Skeletal muscle satellite cell (primary cell): Measurements from ENCODE around the gene CFAP54.
A peak's percentile ranks its signal among the peaks of the same experiment; 100 is the strongest.

Experiments used
- H3K27me3 ChIP-seq: 2 replicates; pipeline ENCODE4 v1.7.0; 2013; ENCODE audit warnings: low read length; ENCODE audit not compliant: control insufficient read depth, insufficient read depth
- H3K36me3 ChIP-seq: 2 replicates; pipeline ENCODE4 v1.7.0; 2013; ENCODE audit warnings: mild to moderate bottlenecking, control low read depth, low read length; ENCODE audit not compliant: insufficient read depth
- H3K4me1 ChIP-seq: 2 replicates; pipeline ENCODE4 v1.7.0; 2013; ENCODE audit warnings: low read length; ENCODE audit not compliant: control insufficient read depth, insufficient read depth
- H3K4me2 ChIP-seq: 2 replicates; pipeline ENCODE4 v1.7.0; 2013; ENCODE audit warnings: mild to moderate bottlenecking, low read length
- H3K4me3 ChIP-seq: 2 replicates; pipeline ENCODE4 v1.7.0; 2013; ENCODE audit warnings: low read length
- H3K9ac ChIP-seq: 2 replicates; pipeline ENCODE4 v1.7.0; 2013; ENCODE audit warnings: mild to moderate bottlenecking, low read depth, low read length, moderate library complexity
- H3K9me3 ChIP-seq: replicated peaks from 2 replicates; pipeline ENCODE4 v1.7.0; 2013; ENCODE audit warnings: mild to moderate bottlenecking, control low read depth, low read length

The CFAP54 gene

DNA sequence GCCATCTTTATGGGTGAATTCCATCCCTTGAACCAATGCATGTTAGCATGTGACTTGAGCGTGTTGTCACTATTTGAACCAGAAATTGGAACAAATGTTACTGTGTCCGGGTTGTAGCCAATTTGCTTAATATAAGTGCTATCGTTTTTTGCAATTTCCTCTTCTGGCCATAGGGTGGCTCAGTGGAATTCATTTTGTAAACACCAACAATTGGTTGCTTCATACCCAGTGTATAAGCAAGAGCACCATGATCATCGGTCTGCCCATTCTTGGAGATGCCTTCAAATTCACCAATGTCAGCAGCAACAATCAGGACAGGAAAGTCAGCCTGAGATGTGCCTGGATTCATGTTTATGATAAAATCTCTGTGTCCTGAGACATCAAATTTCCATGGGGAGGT lies 412.7 kb downstream of the CFAP54 start:
- Histone ChIP-seq H3K4me2 (no peak overlapping the region), H3K4me1 (no peaks in the 10 kb centered on the region), H3K27me3 (no peaks in the 10 kb centered on the region), H3K9me3 (no peaks in the 10 kb centered on the region), H3K9ac (no peak overlapping the region), H3K4me3 (no peak overlapping the region), H3K36me3 (no peaks in the 10 kb centered on the region)

DNA sequence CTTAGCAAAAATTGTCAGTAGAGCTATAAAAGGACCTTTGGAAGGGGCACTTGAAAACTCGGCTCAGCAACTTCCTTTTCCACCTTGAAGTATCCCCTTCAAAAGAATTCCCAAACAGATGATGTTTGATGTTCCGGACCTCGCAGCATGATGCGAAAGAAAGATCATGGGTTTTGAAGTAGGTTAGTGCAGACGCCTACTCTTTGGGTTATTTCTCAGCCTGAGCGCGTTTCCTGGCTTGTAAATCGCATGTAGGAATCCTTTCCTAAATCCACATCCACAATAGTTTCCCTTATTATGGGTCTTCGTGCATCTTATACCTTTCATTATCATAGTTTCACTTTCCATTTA lies 417.1 kb downstream of the CFAP54 start:
- Histone ChIP-seq H3K9ac (peak overlapping the region; percentile 86), H3K4me1 (peaks cover 12% of the 10 kb centered on the region), H3K4me2 (peak overlapping the region; percentile 89), H3K4me3 (peak overlapping the region; percentile 86), H3K9me3 (no peaks in the 10 kb centered on the region), H3K27me3 (no peaks in the 10 kb centered on the region), H3K36me3 (no peaks in the 10 kb centered on the region)

DNA sequence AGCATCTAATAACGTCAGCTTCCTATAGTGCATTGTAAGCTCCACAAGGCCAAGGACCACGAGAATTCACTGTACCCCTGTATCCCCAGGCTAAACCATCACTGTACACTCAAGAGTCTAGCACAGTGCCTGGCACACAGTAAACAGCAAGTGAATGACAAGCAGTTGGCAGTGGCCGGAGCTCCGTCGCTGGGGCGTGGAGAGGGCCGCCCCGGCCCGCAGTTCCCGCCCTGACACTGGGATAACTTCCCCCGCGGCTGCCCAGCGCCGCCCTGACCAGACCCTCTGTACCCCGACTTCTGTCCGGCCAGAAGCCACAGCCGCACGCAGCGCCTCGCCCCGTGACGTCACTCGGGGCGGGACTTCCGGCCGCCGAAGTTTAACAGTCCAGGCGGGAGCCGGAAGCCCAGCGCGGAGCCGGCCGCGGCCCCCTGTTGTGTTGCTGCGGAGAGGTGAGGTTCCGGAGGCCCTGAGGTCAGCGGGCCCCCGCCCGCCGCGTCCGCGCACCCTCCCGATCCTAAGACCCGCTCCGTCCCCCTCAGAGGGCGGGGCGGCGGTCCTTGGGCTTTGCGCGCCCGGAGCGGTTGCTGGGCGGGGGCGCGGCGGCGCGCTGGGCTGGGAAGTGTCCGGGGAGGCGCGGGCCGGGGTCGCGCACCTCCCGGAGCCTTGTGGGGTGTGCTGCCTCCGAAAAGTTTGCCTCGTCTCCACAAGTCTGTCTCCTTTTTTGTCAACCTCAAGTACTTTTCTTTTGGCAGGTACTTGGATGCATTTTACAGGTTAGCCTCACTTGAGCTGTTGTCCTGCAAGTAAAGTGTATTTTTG lies 417.7 kb downstream of the CFAP54 start, which contains the start of gene NEDD1:
TSS of gene NEDD1 (plus strand) at position 409 of the 822 bp plus-strand sequence. CDS start 2,503 bp downstream, outside the sequence.
- H3K9me3 ChIP-seq: no peaks in the 10 kb centered on the region
- peak within 1 kb of the TSS; percentile 86 for H3K9ac ChIP-seq
- no peaks in the 10 kb centered on the region for H3K36me3 ChIP-seq
- peak within 1 kb of the TSS; percentile 86 for H3K4me3 ChIP-seq
- peak within 1 kb of the TSS; percentile 89 for H3K4me2 ChIP-seq
- H3K4me1 ChIP-seq: peaks cover 12% of the 10 kb centered on the region
- H3K27me3 ChIP-seq: no peaks in the 10 kb centered on the region

DNA sequence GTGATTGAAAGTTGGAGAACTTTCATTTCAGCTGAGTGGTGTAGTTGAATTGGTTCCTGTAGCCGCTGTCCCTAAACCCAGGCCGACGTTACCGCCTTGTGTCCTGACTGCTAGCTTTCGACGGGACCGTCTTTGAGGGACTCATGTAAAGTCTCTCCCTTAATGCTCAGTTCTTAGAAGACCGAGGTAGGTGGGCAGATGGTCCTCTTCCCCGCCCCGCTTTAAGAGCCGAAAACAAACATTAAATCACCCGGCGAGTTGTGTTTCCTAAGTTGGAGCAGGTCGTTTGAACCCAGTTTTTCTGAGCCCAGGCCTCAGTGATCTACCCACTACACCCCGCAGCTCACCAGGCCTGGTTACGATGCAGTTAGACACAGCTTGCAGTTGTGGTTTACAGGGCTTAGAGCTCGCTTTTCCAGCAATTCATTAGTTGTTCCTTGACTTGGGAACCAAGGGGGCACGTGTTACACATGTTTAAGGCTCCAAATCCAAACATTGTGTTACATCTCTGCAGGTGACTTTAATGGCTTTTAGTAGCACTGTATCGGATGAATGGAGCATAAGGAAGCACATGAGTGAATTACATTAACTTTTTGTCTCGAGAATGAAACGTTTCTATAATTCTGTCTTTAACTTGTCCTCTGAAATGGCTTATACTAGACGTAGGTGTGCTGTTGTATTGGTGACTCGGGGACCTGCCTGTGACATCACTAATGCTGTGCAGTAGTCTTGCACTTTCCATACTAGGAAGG lies 418.5 kb downstream of the CFAP54 start:
- Histone ChIP-seq H3K4me3 (peak overlapping the region; percentile 86), H3K27me3 (no peaks in the 10 kb centered on the region), H3K4me1 (peaks cover 12% of the 10 kb centered on the region), H3K9me3 (no peaks in the 10 kb centered on the region), H3K4me2 (peak overlapping the region; percentile 89), H3K36me3 (no peaks in the 10 kb centered on the region), H3K9ac (peak overlapping the region; percentile 86)

DNA sequence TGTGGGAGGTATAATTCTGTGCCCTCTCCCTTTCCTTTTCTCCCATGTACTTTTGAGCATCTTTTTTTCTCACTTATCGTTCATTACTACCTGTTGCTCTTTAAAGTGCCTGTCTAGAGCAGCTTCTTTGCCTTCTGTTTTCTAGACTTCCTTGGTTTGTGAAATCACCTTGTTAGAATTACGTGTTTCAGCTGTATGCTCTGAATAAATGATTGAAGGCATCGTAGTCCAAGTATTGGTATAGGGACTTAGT lies 419.0 kb downstream of the CFAP54 start:
- Histone ChIP-seq H3K4me1 (peaks cover 12% of the 10 kb centered on the region), H3K36me3 (no peaks in the 10 kb centered on the region), H3K9me3 (no peaks in the 10 kb centered on the region), H3K9ac (peak overlapping the region; percentile 86), H3K4me3 (peak overlapping the region; percentile 86), H3K4me2 (peak overlapping the region; percentile 89), H3K27me3 (no peaks in the 10 kb centered on the region)

DNA sequence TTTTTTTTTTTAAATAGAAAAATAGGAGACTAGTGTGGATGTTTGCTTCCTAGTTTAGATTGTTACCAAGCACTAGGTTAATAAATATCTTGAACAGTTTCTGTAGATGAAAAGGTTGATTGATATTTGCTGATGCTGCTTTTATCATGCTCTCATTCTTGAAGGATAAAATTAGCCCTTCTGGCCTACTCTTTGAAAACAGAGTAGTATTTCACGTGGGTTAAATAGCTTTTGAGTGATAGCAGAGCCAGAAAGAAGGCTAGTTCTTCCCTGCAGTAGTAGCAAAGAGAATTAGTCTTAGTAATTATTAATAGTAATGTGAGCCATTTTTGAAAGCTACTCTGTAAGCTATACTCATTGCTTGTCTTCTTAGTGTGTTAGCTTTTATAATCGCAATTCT lies 422.9 kb downstream of the CFAP54 start:
- H3K4me3 ChIP-seq: no peak overlapping the region
- H3K9ac ChIP-seq: no peak overlapping the region
- H3K4me1 ChIP-seq: peaks cover 12% of the 10 kb centered on the region
- H3K27me3 ChIP-seq: no peaks in the 10 kb centered on the region
- no peaks in the 10 kb centered on the region for H3K9me3 ChIP-seq
- peaks cover 2% of the 10 kb centered on the region for H3K36me3 ChIP-seq
- H3K4me2 ChIP-seq: no peak overlapping the region

DNA sequence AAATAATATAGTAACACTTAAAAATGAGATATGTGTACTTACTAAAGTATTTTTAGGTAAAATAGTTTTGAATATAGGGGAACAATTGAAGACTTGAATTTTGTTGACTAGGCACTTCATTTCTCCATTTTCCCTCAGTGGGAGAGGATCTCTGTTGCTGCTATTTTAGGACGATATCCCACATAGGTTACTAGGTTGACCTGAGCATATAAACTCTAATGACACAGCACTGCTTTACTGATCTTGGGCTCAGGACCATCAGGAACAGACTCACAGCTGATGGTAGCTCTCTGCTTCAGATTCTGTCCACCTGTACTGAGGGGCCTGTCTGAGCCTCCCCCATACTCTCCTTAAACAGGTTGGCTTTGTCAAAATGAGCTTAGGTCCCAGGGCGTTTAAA lies 423.6 kb downstream of the CFAP54 start:
- Histone ChIP-seq H3K4me1 (peaks cover 12% of the 10 kb centered on the region), H3K4me3 (no peak overlapping the region), H3K36me3 (peaks cover 2% of the 10 kb centered on the region), H3K9ac (no peak overlapping the region), H3K4me2 (no peak overlapping the region), H3K27me3 (no peaks in the 10 kb centered on the region), H3K9me3 (no peaks in the 10 kb centered on the region)

DNA sequence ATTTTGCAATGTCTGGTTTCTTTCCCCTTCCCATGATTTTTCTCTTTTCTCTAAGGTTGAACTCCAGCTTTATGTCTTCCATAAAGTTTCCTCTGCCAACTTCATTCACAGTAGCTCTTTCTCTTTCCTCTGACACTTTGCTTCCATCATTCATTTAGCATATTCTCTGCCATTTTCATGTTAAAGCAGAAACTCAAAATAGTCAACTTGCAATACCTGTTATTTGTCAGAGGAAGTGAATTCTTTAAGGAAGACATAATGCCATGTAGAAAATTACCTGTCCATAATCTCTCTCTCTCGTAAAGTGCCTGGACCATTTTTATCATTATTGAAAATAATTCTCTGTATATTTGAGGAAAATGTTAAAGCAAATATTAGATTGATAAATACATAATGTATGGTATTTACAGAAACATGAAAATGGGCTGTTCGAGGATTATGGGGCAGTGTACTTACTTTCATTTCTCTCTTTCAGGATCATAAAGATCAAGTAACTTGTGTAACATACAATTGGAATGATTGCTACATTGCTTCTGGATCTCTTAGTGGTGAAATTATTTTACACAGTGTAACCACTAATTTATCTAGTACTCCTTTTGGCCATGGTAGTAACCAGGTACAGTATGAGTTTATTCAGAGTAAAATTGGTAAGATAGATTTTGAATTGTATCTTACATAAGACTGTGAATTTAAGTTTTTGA lies 430.3 kb downstream of the CFAP54 start:
- Histone ChIP-seq H3K9me3 (no peaks in the 10 kb centered on the region), H3K27me3 (no peaks in the 10 kb centered on the region), H3K9ac (no peak overlapping the region), H3K4me3 (no peak overlapping the region), H3K36me3 (no peaks in the 10 kb centered on the region), H3K4me2 (no peak overlapping the region), H3K4me1 (no peaks in the 10 kb centered on the region)
